Measurements from ENCODE around the gene USP49. TPM values are rescaled to one million over a fixed set of nuclear protein-coding genes. Genes with fewer than 3 reads are reported as not detected.

USP49 gene
- total RNA-seq, 6 experiments from 2014 or later: 1.7 to 2.3 (median 2.0) TPM

DNA sequence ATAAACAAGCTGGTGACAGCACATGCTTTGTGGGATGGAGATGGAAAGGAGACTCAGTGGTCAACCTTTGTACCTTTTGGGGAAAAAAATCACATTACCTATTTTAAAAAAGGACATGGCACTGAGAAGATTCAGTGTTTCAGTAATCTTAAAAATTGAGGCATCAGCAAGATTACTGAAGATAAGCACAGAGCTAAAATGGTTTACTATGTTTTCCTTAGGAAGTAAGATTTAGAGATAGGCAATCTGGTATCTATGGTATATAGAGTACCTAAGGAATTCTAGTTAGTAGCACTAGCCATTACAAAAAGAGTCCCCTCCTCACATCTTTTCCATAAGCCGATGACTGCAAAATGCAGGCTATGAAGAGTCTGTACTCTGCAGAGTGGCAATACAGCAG lies 72.0 kb downstream of the USP49 start:
- H3K9me3 Mint-ChIP-seq: no peaks in the 10 kb centered on the region
- DNase-seq: no peak
- H3K4me3 Mint-ChIP-seq: no peak overlapping the region
- H3K36me3 Mint-ChIP-seq (ENCODE audit: low read depth): no peaks in the 10 kb centered on the region
- peaks cover 5% of the 10 kb centered on the region for H3K4me1 Mint-ChIP-seq (ENCODE audit: low read depth)
- TF ChIP-seq, protein P1, sequence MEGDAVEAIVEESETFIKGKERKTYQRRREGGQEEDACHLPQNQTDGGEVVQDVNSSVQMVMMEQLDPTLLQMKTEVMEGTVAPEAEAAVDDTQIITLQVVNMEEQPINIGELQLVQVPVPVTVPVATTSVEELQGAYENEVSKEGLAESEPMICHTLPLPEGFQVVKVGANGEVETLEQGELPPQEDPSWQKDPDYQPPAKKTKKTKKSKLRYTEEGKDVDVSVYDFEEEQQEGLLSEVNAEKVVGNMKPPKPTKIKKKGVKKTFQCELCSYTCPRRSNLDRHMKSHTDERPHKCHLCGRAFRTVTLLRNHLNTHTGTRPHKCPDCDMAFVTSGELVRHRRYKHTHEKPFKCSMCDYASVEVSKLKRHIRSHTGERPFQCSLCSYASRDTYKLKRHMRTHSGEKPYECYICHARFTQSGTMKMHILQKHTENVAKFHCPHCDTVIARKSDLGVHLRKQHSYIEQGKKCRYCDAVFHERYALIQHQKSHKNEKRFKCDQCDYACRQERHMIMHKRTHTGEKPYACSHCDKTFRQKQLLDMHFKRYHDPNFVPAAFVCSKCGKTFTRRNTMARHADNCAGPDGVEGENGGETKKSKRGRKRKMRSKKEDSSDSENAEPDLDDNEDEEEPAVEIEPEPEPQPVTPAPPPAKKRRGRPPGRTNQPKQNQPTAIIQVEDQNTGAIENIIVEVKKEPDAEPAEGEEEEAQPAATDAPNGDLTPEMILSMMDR (IDR thresholded peaks at IDR 0.05): no peak
- H3K27ac Mint-ChIP-seq: no peak overlapping the region
- no peaks in the 10 kb centered on the region for H3K27me3 Mint-ChIP-seq (ENCODE audit: insufficient read depth)

DNA sequence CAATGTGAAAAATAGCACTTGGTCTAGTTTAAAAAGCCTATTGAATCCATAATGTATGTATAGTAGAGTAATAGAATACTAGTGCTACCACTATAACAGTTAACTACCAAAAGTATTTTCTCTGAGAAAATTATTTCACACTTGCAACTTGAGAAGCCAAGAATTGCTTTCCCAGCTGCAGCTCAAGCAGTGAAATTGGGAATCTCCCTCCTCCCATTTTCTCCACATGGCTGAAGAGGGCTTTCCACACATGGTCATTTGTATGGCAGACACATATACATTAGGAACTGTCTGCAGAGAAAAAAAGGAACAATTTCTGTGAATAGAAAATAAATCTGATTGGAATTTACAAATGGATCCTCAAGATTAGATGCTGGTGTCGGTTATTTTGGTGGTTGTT lies 73.2 kb downstream of the USP49 start:
- Mint-ChIP-seq H3K9me3 (no peaks in the 10 kb centered on the region), H3K36me3 (ENCODE audit: low read depth) (no peaks in the 10 kb centered on the region), H3K4me3 (no peak overlapping the region), H3K4me1 (ENCODE audit: low read depth) (peaks cover 5% of the 10 kb centered on the region), H3K27ac (no peak overlapping the region), H3K27me3 (ENCODE audit: insufficient read depth) (no peaks in the 10 kb centered on the region)
- TF ChIP-seq, protein P1 (IDR thresholded peaks at IDR 0.05): no peak
- DNase-seq: no peak

DNA sequence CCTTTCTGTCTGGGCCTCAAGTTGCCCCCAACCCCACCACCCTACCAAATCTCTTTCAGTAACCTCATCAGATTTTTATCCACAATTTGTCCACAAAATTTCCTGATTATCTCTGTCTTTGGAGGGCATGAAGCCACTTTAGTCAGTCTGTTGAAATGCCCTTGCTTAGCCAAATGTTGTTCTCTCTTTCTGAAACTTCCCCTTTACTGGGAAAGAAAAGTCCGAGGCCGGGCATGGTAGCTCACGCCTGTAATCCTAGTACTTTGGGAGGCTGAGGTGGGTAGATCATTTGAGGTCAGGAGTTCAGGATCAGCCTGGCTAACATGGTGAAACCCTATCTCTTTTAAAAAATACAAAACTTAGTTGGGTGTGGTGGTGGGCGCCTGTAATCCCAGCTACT lies 73.9 kb downstream of the USP49 start:
- Mint-ChIP-seq H3K27ac (no peak overlapping the region), H3K4me3 (no peak overlapping the region), H3K9me3 (no peaks in the 10 kb centered on the region), H3K36me3 (ENCODE audit: low read depth) (no peaks in the 10 kb centered on the region), H3K4me1 (ENCODE audit: low read depth) (peaks cover 5% of the 10 kb centered on the region), H3K27me3 (ENCODE audit: insufficient read depth) (no peaks in the 10 kb centered on the region)
- DNase-seq: no peak
- TF ChIP-seq, protein P1 (IDR thresholded peaks at IDR 0.05): no peak

DNA sequence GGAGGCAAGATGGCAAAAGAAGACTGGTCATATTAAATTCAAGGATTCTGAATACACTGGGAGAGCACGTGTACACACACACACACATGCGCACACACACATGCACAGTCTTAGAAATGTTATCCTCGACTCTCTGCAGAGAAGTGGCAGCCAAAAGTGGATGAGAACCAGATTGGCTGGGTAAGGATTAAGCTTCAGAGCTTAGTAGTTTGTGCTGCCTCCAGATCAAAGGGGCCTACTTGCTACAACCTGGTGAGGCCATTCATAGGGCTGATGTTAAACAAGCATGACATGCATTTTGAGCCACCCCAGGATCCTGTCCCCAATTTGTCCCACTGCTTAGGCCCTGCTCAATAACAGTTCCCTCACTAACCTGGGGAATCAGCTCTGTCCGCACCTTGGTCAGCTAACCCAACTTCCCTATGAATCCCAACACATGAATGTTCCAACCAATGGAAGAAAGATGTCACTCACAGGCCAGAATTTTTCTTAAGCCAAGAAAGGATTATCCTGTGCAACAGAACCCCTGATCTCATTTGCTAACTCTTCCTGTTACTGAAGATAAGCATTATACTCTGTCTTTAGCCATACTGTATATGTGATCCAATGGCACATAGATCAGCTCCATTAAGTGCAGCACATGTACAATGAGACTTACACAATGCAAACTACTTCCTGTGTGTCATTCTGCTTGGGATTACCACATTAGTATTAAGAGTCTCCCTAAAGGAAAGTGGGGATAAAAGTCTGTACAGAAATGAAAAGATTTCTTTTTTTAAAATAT lies 76.7 kb downstream of the USP49 start:
- no peaks in the 10 kb centered on the region for H3K27me3 Mint-ChIP-seq (ENCODE audit: insufficient read depth)
- no peak for DNase-seq
- H3K4me3 Mint-ChIP-seq: no peak overlapping the region
- TF ChIP-seq, protein P1 (IDR thresholded peaks at IDR 0.05): no peak
- H3K4me1 Mint-ChIP-seq (ENCODE audit: low read depth): peaks cover 1% of the 10 kb centered on the region; the same call in 1 of the 2 replicates
- H3K27ac Mint-ChIP-seq: no peak overlapping the region
- H3K9me3 Mint-ChIP-seq: no peaks in the 10 kb centered on the region
- H3K36me3 Mint-ChIP-seq (ENCODE audit: low read depth): no peaks in the 10 kb centered on the region

DNA sequence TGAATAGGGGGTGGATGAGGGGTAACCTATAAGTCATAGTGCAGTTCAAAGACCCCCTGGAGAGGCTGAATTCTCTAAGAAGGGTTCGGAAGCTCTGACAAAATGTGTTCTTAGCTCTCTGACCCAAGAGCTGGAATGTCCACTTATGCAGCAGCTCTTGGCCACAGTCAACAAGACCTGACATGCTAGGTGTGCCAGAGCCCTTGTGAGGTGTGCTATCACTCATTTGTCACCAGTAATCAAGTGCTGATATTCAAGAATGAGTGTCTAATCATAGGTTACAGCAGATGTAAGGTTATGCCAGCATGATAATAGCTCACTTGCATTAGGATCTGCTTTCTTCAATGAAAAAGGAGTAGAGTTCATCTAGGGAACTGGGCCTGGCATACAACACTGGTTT lies 79.6 kb downstream of the USP49 start:
- Mint-ChIP-seq H3K4me1 (ENCODE audit: low read depth) (peaks cover 5% of the 10 kb centered on the region; the same call in 1 of the 2 replicates), H3K4me3 (no peak overlapping the region), H3K27me3 (ENCODE audit: insufficient read depth) (no peaks in the 10 kb centered on the region), H3K9me3 (no peaks in the 10 kb centered on the region), H3K27ac (no peak overlapping the region), H3K36me3 (ENCODE audit: low read depth) (no peaks in the 10 kb centered on the region)
- TF ChIP-seq, protein P1 (IDR thresholded peaks at IDR 0.05): no peak
- no peak for DNase-seq

Data from HFFc6 (cell line).